HG03469 (cell line): ENCODE measurements around the gene STK32C.
"Not testable (repeated sequence)": the region's sequence is repeated elsewhere in the genome, so short reads cannot be mapped to it uniquely, and the experiment has no call there.

Experiments
- ATAC-seq: cut with Tn5 transposase; IDR thresholded peaks from one replicate; pipeline ENCODE4 v1.9.1; 2021; ENCODE audit warnings: mild to moderate bottlenecking, moderate library complexity, moderate number of reproducible peaks; ENCODE audit not compliant: unreplicated experiment

Gene STK32C

DNA sequence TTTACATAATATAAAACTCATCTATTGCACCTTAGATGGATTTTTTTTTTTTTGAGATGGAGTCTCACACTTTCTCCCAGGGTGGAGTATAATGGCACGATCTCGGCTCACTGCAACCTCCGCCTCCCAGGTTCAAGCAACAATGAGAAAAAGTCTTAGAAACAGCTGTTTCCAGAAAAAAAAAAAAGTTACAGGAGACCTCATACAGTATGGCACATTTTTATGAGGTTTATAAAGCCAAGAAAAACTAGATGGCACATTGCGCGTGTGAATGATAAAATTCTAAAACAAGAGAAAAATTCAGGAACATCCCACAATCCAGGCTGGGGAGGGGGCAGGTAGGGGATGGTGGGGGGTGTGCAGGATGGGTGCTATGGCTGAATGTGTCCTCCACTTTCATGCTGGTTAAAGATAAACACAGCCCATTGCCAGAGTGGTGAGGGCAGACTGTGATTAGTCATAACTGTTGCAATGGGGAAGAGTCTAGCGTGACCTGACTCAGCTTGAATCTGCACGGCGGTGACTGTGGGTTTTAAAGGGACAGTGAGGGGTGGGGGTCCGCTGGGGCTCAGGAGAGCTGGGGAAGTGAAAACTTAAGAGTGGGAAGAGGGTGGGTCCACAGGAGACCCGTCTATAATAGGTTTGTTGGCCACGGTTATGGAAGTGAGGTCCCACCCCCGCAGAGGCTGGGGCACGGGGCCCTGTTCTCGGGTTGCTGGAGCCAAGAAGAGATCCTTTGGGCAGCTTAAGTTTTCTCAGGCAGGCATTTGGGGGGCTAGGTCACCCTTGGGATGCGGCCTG, 12.3 kb upstream of the STK32C start:
- peak; percentile 96 for ATAC-seq

- not testable (repeated sequence) for ATAC-seq
Observed at GRCh38 chr10:132317477-132317876, 9.7 kb upstream of the STK32C start.

GRCh38 chr10:132316133-132316532, 8.4 kb upstream of the STK32C start:
- ATAC-seq = no peak

DNA sequence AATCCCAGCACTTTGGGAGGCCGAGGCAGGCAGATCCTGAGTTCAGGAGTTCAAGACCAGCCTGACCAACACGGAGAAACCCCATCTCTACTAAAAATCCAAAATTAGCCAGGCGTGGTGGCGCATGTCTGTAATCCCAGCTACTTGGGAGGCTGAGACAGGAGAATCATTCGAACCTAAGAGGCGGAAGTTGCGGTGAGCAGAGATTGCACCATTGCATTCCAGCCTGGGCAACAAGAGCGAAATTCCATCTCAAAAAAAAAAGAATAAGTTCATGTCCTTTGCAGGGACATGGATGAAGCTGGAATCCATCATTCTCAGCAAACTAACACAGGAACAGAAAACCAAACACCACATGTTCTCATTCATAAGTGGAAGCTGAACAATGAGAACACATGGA, 7.1 kb upstream of the STK32C start:
- not testable (repeated sequence) for ATAC-seq

DNA sequence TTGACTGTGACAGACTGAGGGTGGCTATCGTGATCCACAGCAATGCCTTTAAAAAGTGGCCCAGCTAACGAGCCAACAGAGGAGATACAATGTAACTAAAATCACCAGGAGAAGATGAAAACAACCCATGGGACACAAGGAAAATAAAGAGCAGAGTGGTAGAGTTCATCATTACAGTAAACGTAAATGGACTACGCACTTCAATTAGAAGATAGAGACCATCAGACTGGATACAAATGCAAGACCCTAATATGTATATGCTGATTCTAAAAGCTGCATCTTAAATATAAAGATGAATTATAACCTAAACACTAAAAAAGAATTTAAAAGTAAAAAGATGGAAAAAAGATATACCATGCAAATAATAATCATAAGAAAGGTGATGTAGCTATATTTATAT, 6.6 kb upstream of the STK32C start:
- no peak for ATAC-seq

- ATAC-seq = no peak
Observed at GRCh38 chr10:132313865-132314264, 6.1 kb upstream of the STK32C start.

GRCh38 chr10:132313305-132313704, 5.6 kb upstream of the STK32C start:
- no peak for ATAC-seq

GRCh38 chr10:132311338-132311939, 3.7 kb upstream of the STK32C start:
- ATAC-seq = no peak

DNA sequence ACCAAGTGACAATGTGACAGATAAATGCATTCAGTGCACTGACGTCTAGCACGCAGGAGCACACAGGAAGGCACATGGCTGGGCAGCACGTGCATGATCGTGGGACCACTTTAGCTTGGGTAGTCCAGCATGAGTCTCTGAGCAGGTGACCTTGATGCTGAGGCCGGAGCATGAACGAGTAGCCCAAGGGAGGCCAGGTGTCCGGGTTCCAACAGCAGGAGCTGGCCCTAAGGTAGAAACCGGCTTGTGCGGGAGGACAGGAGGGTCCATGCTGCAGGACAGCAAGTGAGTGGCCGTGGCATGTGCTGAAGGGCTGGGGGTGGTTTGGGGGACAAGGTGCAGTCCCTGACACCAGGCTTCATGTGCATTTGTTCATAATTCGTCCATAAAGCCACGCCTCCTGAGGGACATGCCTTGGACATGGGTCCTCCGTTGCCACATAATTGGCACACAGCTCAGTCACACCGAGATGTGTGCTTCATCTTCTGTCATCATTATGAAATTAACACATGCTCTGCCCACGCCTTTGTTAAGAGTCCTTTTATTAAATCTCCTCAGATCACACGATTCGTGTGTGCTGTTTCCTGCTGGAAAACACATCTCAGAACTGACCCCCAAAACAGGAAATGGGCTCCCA, 3.1 kb upstream of the STK32C start:
- no peak for ATAC-seq

GRCh38 chr10:132309879-132310591, 2.3 kb upstream of the STK32C start:
- no peak for ATAC-seq

- ATAC-seq = no peak
Observed at GRCh38 chr10:132309471-132309865, 1.7 kb upstream of the STK32C start.

GRCh38 chr10:132308587-132309470, 1.1 kb upstream of the STK32C start:
- no peak for ATAC-seq

DNA sequence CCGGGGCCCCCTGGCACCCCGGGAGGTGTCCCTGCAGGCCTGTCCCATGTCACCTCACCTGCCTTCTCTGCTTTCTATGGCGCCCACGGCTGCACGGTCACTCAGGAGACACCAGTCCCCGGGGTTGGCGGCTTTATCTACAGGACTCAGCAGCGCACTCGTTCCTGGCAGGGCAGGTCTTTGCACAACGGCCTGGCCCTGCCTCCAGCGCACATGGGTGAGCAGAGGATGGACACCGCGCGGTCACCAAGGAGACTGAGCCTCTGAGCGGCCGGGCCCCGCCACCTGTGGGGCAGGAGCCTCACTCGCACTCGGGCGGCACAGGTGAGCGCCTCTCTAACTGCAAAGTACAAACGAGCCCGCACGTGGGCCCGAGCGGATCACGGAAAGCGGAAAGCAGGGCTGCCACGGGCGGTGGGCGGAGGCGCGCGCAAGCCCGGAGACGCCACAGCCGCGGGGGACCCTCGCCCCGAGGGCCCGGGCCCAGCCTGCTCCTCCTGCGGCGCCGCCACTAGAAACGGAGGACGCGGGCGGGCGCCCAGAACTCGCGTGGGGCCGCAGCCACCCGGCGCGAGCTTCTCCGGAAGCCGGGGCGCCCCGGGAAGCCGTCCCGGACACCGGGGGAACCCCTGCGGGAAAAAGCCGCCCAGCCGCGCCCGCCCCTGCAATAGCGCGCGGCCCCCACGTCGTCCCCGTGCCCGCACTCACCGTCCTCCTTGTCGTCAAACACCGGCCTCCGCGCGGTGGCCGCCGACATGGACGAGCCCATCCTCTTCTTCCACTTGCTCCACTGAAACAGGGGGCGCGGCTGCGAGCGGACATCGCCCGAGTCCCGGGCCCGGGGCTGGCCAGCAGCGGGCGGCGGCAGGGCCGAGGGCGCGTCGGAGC, 642 bp downstream of the STK32C start:
- ATAC-seq = peak; percentile 11

DNA sequence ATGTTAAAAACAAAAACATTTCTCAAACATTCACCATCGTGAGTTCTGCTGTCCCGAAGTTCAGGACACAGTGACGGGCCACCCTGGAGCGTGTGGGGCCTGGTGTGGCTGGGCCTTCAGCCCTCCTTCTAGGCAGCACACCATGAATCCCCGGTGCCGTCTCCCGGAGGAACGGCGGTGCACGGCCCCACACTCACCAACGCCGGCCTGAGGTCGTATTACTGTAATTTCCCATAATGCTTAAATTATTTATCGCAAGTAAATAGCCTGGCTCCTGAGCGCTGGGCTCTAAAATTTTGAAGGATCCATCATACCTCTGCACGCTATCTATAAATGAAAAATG, 1.4 kb downstream of the STK32C start:
- ATAC-seq = no peak

GRCh38 chr10:132305654-132306342, 2.0 kb downstream of the STK32C start:
- no peak for ATAC-seq

DNA sequence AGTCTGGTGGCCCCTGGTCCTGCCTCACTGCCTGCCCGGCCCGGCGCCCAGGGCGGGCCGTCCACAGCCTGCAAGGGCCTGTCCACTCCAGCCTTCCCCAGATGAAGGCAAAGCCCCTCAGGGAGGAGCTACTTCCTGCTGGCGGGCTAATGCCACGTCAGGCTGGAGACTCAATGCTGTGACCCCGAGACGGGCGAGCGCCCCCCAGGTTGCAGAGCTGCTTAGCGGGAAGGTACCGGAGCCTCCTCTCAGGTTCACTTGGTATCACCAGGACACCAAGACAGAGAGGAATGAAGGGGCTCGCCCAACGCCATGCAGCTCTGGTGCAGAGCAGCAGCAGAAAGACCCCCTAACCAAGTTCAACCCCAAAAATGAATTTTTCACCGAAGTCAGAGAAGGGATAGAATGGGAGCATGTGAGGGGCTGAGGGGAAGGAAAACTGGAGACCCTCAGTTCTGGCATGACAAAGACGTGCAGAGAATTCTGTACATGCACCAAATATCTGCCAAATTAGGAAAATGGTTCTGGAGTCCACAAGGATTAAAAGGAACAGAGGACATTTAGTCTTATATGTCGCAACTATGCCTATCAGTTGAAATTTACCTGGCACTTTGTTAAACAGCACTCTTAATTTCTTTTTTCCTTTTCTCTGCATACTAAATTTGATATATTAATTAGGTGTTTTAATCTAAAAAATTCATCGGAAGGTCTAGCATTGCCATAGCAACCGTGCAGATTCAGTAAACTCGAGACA, 2.8 kb downstream of the STK32C start:
- ATAC-seq = no peak

- ATAC-seq = no peak
Observed at GRCh38 chr10:132303361-132304115, 4.2 kb downstream of the STK32C start.
